Peyer's patch (tissue), 4 donors: ENCODE data around the gene SLC24A4. TPM values are rescaled to one million over a fixed set of nuclear protein-coding genes. Genes with fewer than 3 reads are reported as not detected.

ENCODE experiments used
- DNase-seq, 3 donors: peaks; one replicate each; pipeline ENCODE4 v3.0.0-alpha.2; 2017 to 2019
- H3K27ac ChIP-seq, 4 donors: fragments of 200-600 bp; sonication (generic); one replicate each; pipeline ENCODE4 v1.5.1; 2016 to 2019
- H3K27me3 ChIP-seq, 2 donors: fragments of 200-600 bp; sonication (generic); one replicate each; pipeline ENCODE4 v1.5.1; 2019
- H3K36me3 ChIP-seq, 3 donors: fragments of 200-600 bp; sonication (generic); one replicate each; pipeline ENCODE4 v1.5.1; 2016 to 2019
- H3K4me1 ChIP-seq, 4 donors: fragments of 200-600 bp; sonication (generic); one replicate each; pipeline ENCODE4 v1.5.1; 2016 to 2019
- H3K4me3 ChIP-seq, 4 donors: fragments of 200-600 bp; sonication (generic); 1 replicate in 3 of 4; 2 replicates in 1 of 4; pipeline ENCODE4 v1.5.1; 2016 to 2019; ENCODE audit warnings: mild to moderate bottlenecking in 1 of 4
- H3K9me3 ChIP-seq, 4 donors: fragments of 200-600 bp; sonication (generic); one replicate each; pipeline ENCODE4 v1.5.1; 2016 to 2019; ENCODE audit warnings: mild to moderate bottlenecking in 1 of 4
- POLR2A ChIP-seq, 2 donors: fragments of 450-650 bp; IDR thresholded peaks; one replicate each; pipeline ENCODE4 v1.5.1; 2017; ENCODE audit warnings: antibody characterized with exemption in 2 of 2, mild to moderate bottlenecking in 2 of 2, moderate library complexity in 2 of 2
- total RNA-seq, 4 donors: library from RNA; depleted of rRNA; stranded (reverse); fragments of >200 nt; gene quantifications; one replicate each; pipeline ENCODE4 v1.1.0, GENCODE V29; 2016
- TF ChIP-seq, protein P1 (sequence below), 6 experiments: fragments of 450-650 bp in 4 of 6; fragments of 200-600 bp in 2 of 6; sonication (generic) in 1 of 6; IDR thresholded peaks; one replicate each; pipeline ENCODE4 v1.5.1; 2017 to 2019; ENCODE audit warnings: antibody characterized with exemption in 6 of 6, mild to moderate bottlenecking in 3 of 6, moderate library complexity in 1 of 6

The SLC24A4 gene
- total RNA-seq, 4 donors from 2014 or later: 0.18 to 1.7 (median 0.54) TPM; not detected in 1

DNA sequence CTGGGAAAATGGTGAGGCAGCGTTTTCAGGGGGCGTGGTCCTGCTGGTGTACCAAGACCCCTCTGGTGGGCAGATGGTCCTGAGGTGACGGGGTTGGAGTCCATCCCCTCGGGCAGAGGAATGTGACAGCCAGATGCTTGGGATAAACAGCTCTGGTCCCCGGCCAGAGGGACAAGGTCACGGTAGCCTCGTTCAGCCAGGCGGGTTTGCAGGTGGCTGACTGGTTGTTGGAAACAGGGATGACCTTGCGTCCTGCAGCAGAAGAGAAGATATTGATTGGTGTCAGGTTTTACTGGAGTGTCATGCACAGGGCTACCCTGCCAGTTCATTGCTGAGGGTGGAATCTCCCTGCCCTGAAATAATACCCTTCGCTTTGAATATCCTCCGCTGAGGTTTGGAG lies 43.3 kb downstream of the SLC24A4 start:
- Histone ChIP-seq H3K4me3 (no peak overlapping the region), H3K27ac (no peak overlapping the region), H3K9me3 (no peaks in the 10 kb centered on the region), H3K27me3 (no peaks in the 10 kb centered on the region), H3K36me3 (no peaks in the 10 kb centered on the region), H3K4me1 (no peaks in the 10 kb centered on the region)
- TF ChIP-seq, protein P1, sequence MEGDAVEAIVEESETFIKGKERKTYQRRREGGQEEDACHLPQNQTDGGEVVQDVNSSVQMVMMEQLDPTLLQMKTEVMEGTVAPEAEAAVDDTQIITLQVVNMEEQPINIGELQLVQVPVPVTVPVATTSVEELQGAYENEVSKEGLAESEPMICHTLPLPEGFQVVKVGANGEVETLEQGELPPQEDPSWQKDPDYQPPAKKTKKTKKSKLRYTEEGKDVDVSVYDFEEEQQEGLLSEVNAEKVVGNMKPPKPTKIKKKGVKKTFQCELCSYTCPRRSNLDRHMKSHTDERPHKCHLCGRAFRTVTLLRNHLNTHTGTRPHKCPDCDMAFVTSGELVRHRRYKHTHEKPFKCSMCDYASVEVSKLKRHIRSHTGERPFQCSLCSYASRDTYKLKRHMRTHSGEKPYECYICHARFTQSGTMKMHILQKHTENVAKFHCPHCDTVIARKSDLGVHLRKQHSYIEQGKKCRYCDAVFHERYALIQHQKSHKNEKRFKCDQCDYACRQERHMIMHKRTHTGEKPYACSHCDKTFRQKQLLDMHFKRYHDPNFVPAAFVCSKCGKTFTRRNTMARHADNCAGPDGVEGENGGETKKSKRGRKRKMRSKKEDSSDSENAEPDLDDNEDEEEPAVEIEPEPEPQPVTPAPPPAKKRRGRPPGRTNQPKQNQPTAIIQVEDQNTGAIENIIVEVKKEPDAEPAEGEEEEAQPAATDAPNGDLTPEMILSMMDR (IDR thresholded peaks at IDR 0.05): no peak
- TF ChIP-seq POLR2A (IDR thresholded peaks at IDR 0.05): no peak
- DNase-seq: no peak

GRCh38 chr14:92368001-92368400 lies 45.0 kb downstream of the SLC24A4 start:
- H3K9me3 ChIP-seq: no peaks in the 10 kb centered on the region
- no peak overlapping the region for H3K27ac ChIP-seq
- TF ChIP-seq POLR2A (IDR thresholded peaks at IDR 0.05): no peak
- TF ChIP-seq, protein P1 (IDR thresholded peaks at IDR 0.05): no peak
- H3K4me1 ChIP-seq: no peaks in the 10 kb centered on the region
- no peak overlapping the region for H3K4me3 ChIP-seq
- no peaks in the 10 kb centered on the region for H3K36me3 ChIP-seq
- no peaks in the 10 kb centered on the region for H3K27me3 ChIP-seq
- DNase-seq: no peak

- Histone ChIP-seq H3K9me3 (no peaks in the 10 kb centered on the region), H3K27me3 (no peaks in the 10 kb centered on the region), H3K4me1 (no peaks in the 10 kb centered on the region), H3K4me3 (no peak overlapping the region), H3K36me3 (no peaks in the 10 kb centered on the region), H3K27ac (no peak overlapping the region)
- TF ChIP-seq, protein P1 (IDR thresholded peaks at IDR 0.05): no peak
- no peak for DNase-seq
These were observed 46.1 kb downstream of the SLC24A4 start for GRCh38 chr14:92369097-92369496.

DNA sequence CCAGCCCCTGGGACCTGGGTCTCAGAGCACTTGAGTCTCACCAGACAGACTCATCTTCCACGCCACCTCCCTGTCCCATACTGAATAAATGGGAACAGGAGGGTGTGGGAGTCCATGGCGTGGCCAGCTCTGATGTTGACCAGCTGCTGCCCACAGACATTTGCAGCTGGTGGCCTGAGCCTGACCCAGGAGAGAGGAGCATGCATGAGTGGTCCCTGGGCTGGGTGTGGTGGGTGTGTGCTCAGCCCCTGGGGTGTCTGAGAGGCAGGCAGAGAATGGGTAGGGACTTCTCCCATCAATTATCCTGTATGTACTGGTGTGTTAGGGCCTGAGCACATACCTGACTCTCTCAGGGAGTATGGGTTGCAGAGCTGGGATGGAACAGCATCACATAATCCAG lies 49.3 kb downstream of the SLC24A4 start:
- H3K4me1 ChIP-seq: no peaks in the 10 kb centered on the region
- H3K36me3 ChIP-seq: no peaks in the 10 kb centered on the region
- H3K9me3 ChIP-seq: no peaks in the 10 kb centered on the region
- no peak for DNase-seq
- H3K27me3 ChIP-seq: no peaks in the 10 kb centered on the region
- no peak for TF ChIP-seq POLR2A (IDR thresholded peaks at IDR 0.05)
- TF ChIP-seq, protein P1 (IDR thresholded peaks at IDR 0.05): no peak
- H3K27ac ChIP-seq: no peak overlapping the region
- no peak overlapping the region for H3K4me3 ChIP-seq

GRCh38 chr14:92373336-92373735 lies 50.4 kb downstream of the SLC24A4 start:
- Histone ChIP-seq H3K9me3 (no peaks in the 10 kb centered on the region), H3K4me1 (no peaks in the 10 kb centered on the region), H3K27ac (no peak overlapping the region), H3K4me3 (no peak overlapping the region), H3K27me3 (no peaks in the 10 kb centered on the region), H3K36me3 (no peaks in the 10 kb centered on the region)
- TF ChIP-seq, protein P1 (IDR thresholded peaks at IDR 0.05): no peak
- no peak for TF ChIP-seq POLR2A (IDR thresholded peaks at IDR 0.05)
- no peak for DNase-seq

DNA sequence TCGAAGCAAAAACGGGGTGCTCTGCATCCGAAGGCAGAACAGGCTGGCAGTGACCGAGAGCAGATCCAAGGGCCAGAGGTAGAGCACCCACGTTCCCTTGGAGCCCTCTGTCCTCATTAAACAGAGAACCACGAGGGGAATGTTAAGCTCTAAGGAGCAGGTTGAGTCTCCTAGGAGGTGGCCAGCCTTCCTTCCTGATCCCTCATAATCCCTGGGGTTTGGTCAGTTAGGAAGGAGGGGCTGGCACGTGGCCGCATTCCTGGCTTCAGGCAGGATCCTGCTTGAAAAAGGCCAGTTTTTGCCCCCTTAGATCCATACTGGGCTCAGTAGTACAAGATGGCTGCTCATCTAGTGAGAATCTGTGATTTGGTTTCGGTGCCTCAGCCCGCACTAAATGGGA lies 57.2 kb downstream of the SLC24A4 start:
- no peaks in the 10 kb centered on the region for H3K36me3 ChIP-seq
- no peak for TF ChIP-seq POLR2A (IDR thresholded peaks at IDR 0.05)
- TF ChIP-seq, protein P1 (IDR thresholded peaks at IDR 0.05): no peak
- no peak overlapping the region for H3K27ac ChIP-seq
- no peak for DNase-seq
- no peaks in the 10 kb centered on the region for H3K9me3 ChIP-seq
- no peaks in the 10 kb centered on the region for H3K4me1 ChIP-seq
- no peak overlapping the region for H3K4me3 ChIP-seq
- no peaks in the 10 kb centered on the region for H3K27me3 ChIP-seq
